Astrocyte (in vitro differentiated cells and primary cell): ENCODE measurements around the gene AUTS2. TPM values are rescaled to one million over a fixed set of nuclear protein-coding genes. Genes with fewer than 3 reads are reported as not detected.

Experiments used
- DNase-seq: peaks from one replicate; pipeline ENCODE4 v3.0.0-alpha.2; 2010; ENCODE audit warnings: low read depth
- FAIRE-seq: peaks from 2 replicates; lab custom pipeline; 2011; peaks lifted over from hg19 to GRCh38; lab: Jason Lieb, UNC
- H2AFZ ChIP-seq: 2 replicates; pipeline ENCODE4 v1.6.0; 2012; ENCODE audit warnings: low read depth, low read length, inconsistent platforms
- H3K27ac ChIP-seq: 2 replicates; pipeline ENCODE4 v1.5.1; 2011; ENCODE audit warnings: low read depth, low read length, inconsistent platforms
- H3K27me3 ChIP-seq: 2 replicates; pipeline ENCODE4 v1.6.0; 2011; ENCODE audit warnings: low read length, inconsistent platforms; ENCODE audit not compliant: insufficient read depth
- H3K36me3 ChIP-seq: 2 replicates; pipeline ENCODE4 v1.5.1; 2011; ENCODE audit warnings: low read length, inconsistent platforms; ENCODE audit not compliant: insufficient read depth
- H3K4me1 ChIP-seq: 2 replicates; pipeline ENCODE4 v1.5.1; 2011; ENCODE audit warnings: low read length, inconsistent platforms; ENCODE audit not compliant: insufficient read depth
- H3K4me2 ChIP-seq: 2 replicates; pipeline ENCODE4 v1.6.0; 2012; ENCODE audit warnings: low read length, inconsistent platforms
- H3K4me3 ChIP-seq: 2 replicates; pipeline ENCODE4 v1.5.1; 2011; ENCODE audit warnings: low read depth, mild to moderate bottlenecking, low read length, inconsistent platforms; ENCODE audit not compliant: insufficient read depth
- H3K79me2 ChIP-seq: 2 replicates; pipeline ENCODE4 v1.6.0; 2012; ENCODE audit warnings: mild to moderate bottlenecking, low read length, inconsistent platforms; ENCODE audit not compliant: insufficient read depth
- H3K9ac ChIP-seq: 2 replicates; pipeline ENCODE4 v1.6.0; 2012; ENCODE audit warnings: mild to moderate bottlenecking, low read length, inconsistent platforms
- H3K9me3 ChIP-seq: 2 replicates; pipeline ENCODE4 v1.5.1; 2012; ENCODE audit warnings: low read depth, mild to moderate bottlenecking, low read length, inconsistent platforms; ENCODE audit not compliant: insufficient read depth
- H4K20me1 ChIP-seq: 2 replicates; pipeline ENCODE4 v1.6.0; 2012; ENCODE audit warnings: low read length, inconsistent platforms; ENCODE audit not compliant: insufficient read depth
- H3K27ac Mint-ChIP-seq: one replicate; pipeline ENCODE4 v1.8.0; 2021; ENCODE audit warnings: mild to moderate bottlenecking, mixed read lengths; ENCODE audit not compliant: unreplicated experiment
- H3K27me3 Mint-ChIP-seq: one replicate; pipeline ENCODE4 v1.8.0; 2021; ENCODE audit warnings: low read depth, mixed read lengths; ENCODE audit not compliant: unreplicated experiment
- H3K36me3 Mint-ChIP-seq: one replicate; pipeline ENCODE4 v1.8.0; 2021; ENCODE audit warnings: low read depth, mixed read lengths; ENCODE audit not compliant: unreplicated experiment
- H3K4me1 Mint-ChIP-seq: one replicate; pipeline ENCODE4 v1.8.0; 2021; ENCODE audit warnings: low read depth, mixed read lengths; ENCODE audit not compliant: unreplicated experiment
- H3K4me3 Mint-ChIP-seq: one replicate; pipeline ENCODE4 v1.8.0; 2021; ENCODE audit warnings: mild to moderate bottlenecking, moderate library complexity, mixed read lengths; ENCODE audit not compliant: unreplicated experiment
- H3K9me3 Mint-ChIP-seq: one replicate; pipeline ENCODE4 v1.8.0; 2021; ENCODE audit warnings: mild to moderate bottlenecking, mixed read lengths; ENCODE audit not compliant: unreplicated experiment
- EZH2 ChIP-seq: IDR thresholded peaks from 2 replicates; pipeline ENCODE4 v1.6.1; 2012; ENCODE audit warnings: mild to moderate bottlenecking, low read length, inconsistent platforms; ENCODE audit not compliant: insufficient read depth
- total RNA-seq: library from RNA; stranded (reverse); gene quantifications from 2 replicates; pipeline ENCODE4 v1.2.1, GENCODE V29; 2021
- TF ChIP-seq, protein P1 (sequence below): IDR thresholded peaks from 2 replicates; pipeline ENCODE4 v1.5.1; 2011; ENCODE audit warnings: low read depth, mild to moderate bottlenecking, inconsistent platforms, low read length, moderate library complexity; ENCODE audit not compliant: insufficient read depth

AUTS2 gene
- total RNA-seq, 1 donor from 2014 or later, result 73.2 TPM

DNA sequence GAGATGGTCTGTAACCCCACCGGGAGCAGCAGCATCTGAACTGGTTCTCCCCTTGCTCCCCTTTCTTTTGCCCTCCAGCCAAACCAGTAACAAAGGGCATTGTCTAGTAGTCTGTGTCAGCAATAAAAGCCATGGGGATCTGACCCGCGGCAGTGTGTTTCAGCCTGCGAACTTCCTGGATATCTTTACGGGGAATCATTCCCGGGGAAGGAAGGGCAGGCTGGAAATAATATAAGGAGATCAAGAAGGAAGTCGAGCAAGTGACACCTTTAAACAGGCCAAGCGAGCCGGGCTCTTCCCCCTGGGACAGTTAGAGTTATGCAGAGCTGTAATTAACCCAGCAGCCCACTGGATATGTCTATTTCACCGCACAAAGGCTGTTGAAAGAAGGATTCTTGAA lies 872.5 kb downstream of the AUTS2 start:
- no peaks in the 10 kb centered on the region for H3K36me3 ChIP-seq
- Mint-ChIP-seq H3K36me3 (peaks cover 3% of the 10 kb centered on the region), H3K4me3 (no peak overlapping the region), H3K9me3 (no peaks in the 10 kb centered on the region), H3K4me1 (peaks cover 2% of the 10 kb centered on the region), H3K27me3 (no peaks in the 10 kb centered on the region), H3K27ac (no peak overlapping the region)
- FAIRE-seq (no peak), DNase-seq (no peak)
- no peak overlapping the region for H3K27ac ChIP-seq
- H3K79me2 ChIP-seq, result no peaks in the 10 kb centered on the region
- H3K4me2 ChIP-seq, result no peak overlapping the region
- H3K4me1 ChIP-seq, result no peaks in the 10 kb centered on the region
- no peaks in the 10 kb centered on the region for H3K27me3 ChIP-seq
- no peak overlapping the region for H3K4me3 ChIP-seq
- no peaks in the 10 kb centered on the region for H4K20me1 ChIP-seq
- no peak for TF ChIP-seq EZH2
- TF ChIP-seq, protein P1, sequence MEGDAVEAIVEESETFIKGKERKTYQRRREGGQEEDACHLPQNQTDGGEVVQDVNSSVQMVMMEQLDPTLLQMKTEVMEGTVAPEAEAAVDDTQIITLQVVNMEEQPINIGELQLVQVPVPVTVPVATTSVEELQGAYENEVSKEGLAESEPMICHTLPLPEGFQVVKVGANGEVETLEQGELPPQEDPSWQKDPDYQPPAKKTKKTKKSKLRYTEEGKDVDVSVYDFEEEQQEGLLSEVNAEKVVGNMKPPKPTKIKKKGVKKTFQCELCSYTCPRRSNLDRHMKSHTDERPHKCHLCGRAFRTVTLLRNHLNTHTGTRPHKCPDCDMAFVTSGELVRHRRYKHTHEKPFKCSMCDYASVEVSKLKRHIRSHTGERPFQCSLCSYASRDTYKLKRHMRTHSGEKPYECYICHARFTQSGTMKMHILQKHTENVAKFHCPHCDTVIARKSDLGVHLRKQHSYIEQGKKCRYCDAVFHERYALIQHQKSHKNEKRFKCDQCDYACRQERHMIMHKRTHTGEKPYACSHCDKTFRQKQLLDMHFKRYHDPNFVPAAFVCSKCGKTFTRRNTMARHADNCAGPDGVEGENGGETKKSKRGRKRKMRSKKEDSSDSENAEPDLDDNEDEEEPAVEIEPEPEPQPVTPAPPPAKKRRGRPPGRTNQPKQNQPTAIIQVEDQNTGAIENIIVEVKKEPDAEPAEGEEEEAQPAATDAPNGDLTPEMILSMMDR, result no peak
- no peak overlapping the region for H2AFZ ChIP-seq
- H3K9me3 ChIP-seq, result no peaks in the 10 kb centered on the region
- H3K9ac ChIP-seq, result no peak overlapping the region

DNA sequence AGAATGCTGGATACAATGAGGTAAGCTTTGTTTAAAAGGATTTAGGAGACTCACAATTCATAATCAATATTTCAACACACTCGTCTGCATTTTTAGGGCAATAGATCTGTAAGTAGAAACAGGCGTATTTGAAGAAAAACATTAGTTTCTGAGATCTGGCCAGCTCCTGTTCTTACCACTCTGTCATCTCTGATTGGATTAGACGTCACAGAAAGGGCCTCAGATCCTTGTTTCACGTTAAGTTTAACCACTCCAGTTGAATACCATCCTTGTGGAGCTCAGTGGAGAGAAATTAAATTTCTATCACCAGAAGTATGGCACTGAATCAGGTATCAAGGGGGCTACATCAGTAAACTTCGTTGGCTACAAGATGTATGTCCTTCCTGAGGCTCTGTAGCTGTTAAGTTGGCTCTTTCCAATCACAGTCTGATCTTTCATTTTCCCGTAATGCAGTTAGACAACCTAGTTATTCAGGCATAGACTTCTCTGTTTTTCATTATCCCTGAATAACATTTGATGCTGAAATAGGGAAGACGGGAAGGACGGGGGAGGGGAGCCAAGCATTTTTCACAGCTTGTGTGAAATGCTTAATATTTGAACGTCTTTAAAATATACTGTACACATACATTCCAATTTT lies 874.4 kb downstream of the AUTS2 start:
- Mint-ChIP-seq H3K27me3 (no peaks in the 10 kb centered on the region), H3K9me3 (no peaks in the 10 kb centered on the region), H3K36me3 (peaks cover 3% of the 10 kb centered on the region), H3K27ac (no peak overlapping the region), H3K4me3 (no peak overlapping the region), H3K4me1 (peaks cover 16% of the 10 kb centered on the region)
- DNase-seq, result no peak
- FAIRE-seq, result no peak
- H3K9ac ChIP-seq, result no peak overlapping the region
- H3K27me3 ChIP-seq, result no peaks in the 10 kb centered on the region
- no peaks in the 10 kb centered on the region for H3K79me2 ChIP-seq
- TF ChIP-seq EZH2, result no peak
- TF ChIP-seq, protein P1, result no peak
- H2AFZ ChIP-seq, result no peak overlapping the region
- H3K9me3 ChIP-seq, result no peaks in the 10 kb centered on the region
- H3K4me1 ChIP-seq, result peaks cover 3% of the 10 kb centered on the region
- H4K20me1 ChIP-seq, result no peaks in the 10 kb centered on the region
- H3K4me3 ChIP-seq, result no peak overlapping the region
- H3K4me2 ChIP-seq, result no peak overlapping the region
- no peaks in the 10 kb centered on the region for H3K36me3 ChIP-seq
- no peak overlapping the region for H3K27ac ChIP-seq

DNA sequence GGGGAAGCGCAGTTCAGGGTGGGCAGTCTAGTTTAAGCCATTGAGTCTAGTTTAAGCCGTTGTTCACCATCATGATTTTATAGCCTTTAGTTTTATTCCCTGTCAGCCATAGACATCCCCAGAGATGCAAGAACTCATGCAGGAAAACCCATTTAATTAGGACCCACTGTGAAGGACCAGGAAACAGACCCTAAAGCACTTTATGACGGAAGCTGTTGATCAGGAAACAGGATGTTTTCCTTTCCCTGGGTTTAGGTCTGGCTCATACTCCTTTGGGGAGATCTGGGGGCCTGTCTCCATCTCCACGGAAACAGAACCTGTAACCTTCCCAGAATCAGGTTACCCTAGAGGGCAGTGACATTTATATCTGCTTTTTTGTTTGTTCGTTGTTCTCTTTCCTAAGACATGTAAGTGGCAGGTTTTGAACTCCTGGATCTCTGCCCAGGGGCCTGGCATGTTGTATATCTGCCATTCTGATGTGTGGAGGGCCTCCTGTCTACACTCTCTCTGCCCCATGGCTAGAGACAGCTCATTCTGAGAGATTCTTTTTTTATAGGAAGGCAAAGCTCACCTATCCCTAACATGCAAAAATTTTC lies 876.5 kb downstream of the AUTS2 start:
- H3K27me3 ChIP-seq, result no peaks in the 10 kb centered on the region
- H3K4me1 ChIP-seq, result peaks cover 3% of the 10 kb centered on the region
- H3K36me3 ChIP-seq, result no peaks in the 10 kb centered on the region
- Mint-ChIP-seq H3K4me1 (peaks cover 16% of the 10 kb centered on the region), H3K27ac (no peak overlapping the region), H3K4me3 (no peak overlapping the region), H3K36me3 (no peaks in the 10 kb centered on the region), H3K27me3 (no peaks in the 10 kb centered on the region), H3K9me3 (no peaks in the 10 kb centered on the region)
- no peak overlapping the region for H3K4me3 ChIP-seq
- H3K9ac ChIP-seq, result no peak overlapping the region
- no peaks in the 10 kb centered on the region for H3K79me2 ChIP-seq
- H3K4me2 ChIP-seq, result no peak overlapping the region
- no peaks in the 10 kb centered on the region for H4K20me1 ChIP-seq
- no peak overlapping the region for H2AFZ ChIP-seq
- no peak for FAIRE-seq
- H3K9me3 ChIP-seq, result no peaks in the 10 kb centered on the region
- H3K27ac ChIP-seq, result no peak overlapping the region
- TF ChIP-seq EZH2, result no peak
- TF ChIP-seq, protein P1, result no peak
- DNase-seq, result no peak
